ENCODE results near the gene WDR86.
A peak's percentile ranks its signal among the peaks of the same experiment; 100 is the strongest.

Gene WDR86
- total RNA-seq = 4.2 to 17.1 reads per million in 2 donors

DNA sequence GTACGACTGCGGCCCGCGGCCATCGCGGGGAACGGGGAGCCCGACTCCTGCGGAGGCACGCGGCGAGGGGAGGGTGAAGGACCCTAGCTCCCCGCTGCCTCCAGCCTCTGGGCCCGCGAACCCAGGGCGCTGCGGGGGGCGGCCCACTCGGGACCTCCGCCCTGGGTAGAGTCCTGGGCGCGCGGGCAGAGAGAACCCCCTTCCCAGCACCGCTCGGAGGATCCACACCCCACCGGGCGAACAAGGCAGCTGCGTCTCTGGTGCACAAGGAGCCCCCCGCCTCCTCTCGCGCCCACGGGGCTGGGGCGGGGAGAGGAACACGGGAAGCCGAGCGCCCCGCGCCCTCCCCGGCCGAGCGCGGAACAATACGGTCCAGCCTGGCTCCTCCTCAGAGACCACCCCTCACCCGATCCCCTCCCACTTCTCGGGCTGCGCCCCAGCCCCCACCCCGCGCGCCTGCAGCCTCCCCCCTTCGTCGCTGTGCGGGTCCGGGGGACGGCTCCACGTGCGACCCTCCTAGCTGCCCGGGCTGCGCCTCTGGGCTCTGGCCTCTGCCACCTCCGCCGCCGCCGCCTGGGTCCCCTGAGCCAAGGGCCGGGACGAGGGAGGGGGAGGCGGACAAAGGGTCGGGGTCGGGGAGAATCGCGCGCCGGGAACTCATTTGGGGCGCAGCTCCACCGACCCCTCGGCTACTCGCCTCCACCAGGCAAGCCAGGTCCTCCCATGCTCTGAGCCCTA is at the start of gene WDR86:
TSS of gene WDR86 (minus strand) at position 372 of the 738 bp plus-strand sequence. CDS start 449 bp downstream, outside the sequence.
- no peak for DNase-seq

- no peak for DNase-seq
Measured at GRCh38 chr7:151457534-151457933, 47.7 kb upstream of the WDR86 start.

- DNase-seq = no peak
Measured at GRCh38 chr7:151456782-151457181, 46.9 kb upstream of the WDR86 start.

- no peak for DNase-seq
Measured at GRCh38 chr7:151456276-151456675, 46.4 kb upstream of the WDR86 start.

DNA sequence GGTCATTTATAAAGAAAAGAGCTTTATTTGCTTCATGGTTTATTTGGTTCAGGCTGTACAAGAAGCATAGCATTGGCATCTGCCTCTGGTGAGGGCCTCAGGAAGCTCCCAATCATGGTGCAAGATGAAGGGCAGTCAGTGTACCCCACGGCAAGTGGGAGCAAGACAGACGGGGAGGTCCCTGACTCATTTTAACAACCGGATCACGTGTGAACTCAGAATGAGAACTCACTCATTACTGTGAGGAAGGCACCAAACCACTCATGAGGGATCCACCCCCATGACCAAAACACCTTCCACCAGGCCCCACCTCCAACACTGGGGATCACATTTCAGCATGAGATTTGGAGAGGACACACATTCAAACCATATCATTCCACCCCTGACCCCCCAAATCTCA is 45.9 kb upstream of the WDR86 start:
- no peak for DNase-seq

DNA sequence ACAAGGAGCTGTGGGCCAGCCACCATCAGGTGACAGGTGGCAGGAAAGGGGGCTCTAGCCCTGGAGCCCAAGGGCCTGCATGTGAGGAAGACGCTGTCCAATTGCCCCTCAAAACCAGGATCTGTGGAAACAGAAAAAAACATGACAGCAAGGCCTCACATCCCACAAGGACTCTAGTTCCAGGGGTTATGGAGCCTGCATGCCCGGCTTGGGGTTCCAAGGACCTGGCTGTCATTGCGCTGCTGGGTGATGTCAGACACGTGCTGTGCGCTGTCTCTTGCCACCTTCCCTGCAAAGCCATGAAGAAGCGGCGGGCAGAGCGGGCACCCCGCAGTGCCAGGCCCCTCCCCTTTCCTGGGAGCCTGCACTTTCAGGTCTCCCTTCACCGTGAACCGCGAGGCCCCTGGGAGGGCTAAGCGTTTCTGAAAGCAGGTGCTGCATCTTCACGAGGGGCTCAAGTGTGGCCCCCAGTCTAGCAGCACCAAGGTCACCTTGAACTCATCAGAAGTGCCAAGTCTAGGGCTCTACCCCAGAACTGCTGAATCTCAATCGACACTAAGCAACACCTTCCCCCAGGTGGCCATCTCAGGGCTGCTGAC is 45.2 kb upstream of the WDR86 start:
- no peak for DNase-seq

DNA sequence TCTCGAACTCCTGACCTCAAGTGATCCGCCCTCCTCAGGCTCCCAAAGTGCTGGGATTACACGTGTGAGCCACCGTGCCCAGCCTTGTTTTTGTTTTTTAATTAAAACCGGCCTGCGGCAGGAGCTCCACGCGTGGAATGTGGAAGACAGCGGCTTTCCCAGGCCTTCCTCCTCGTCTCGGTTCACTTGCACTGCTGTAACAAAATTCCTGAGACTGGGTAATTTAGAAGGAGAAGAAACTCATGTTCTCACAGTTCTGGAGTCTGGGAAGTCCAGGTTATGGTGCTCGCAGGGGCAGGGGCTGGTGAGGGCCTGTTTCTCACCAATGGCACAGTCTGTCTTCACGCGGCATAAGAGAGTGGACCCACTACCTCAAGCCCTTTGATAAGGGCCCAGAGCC is 44.5 kb upstream of the WDR86 start:
- DNase-seq = no peak

GRCh38 chr7:151453326-151453791 is 43.5 kb upstream of the WDR86 start:
- no peak for DNase-seq

DNA sequence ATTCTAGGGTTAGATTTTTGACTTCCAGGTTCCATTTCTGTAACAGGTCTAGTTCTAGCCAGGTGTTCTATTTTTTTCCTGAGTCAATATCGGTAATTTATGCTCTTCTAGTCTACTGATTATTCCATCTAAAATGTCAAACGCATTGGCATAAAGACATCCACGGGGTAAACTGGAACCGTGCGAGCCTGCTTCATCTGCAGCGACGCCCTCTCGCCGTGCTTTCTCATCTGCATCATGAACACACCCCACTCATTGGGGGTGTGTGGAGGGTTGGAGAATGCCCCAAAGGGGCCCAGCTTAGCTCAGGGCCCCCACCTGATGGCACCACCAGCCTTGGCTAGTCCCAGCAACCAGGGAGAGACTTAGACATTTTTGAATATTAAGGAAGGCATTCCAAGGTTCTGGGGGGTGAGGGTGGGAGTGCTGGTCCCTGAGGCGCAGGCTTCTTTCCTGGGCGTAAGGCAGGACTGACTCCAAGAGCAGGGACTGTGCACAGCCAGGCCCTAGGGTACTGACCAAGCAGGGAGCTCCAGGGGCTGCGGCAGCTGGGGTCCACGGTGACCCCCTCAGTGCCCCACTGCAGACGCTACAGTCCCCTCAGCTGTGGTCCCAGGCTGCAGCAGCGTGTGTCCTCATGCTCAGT is 43.0 kb upstream of the WDR86 start:
- no peak for DNase-seq

DNA sequence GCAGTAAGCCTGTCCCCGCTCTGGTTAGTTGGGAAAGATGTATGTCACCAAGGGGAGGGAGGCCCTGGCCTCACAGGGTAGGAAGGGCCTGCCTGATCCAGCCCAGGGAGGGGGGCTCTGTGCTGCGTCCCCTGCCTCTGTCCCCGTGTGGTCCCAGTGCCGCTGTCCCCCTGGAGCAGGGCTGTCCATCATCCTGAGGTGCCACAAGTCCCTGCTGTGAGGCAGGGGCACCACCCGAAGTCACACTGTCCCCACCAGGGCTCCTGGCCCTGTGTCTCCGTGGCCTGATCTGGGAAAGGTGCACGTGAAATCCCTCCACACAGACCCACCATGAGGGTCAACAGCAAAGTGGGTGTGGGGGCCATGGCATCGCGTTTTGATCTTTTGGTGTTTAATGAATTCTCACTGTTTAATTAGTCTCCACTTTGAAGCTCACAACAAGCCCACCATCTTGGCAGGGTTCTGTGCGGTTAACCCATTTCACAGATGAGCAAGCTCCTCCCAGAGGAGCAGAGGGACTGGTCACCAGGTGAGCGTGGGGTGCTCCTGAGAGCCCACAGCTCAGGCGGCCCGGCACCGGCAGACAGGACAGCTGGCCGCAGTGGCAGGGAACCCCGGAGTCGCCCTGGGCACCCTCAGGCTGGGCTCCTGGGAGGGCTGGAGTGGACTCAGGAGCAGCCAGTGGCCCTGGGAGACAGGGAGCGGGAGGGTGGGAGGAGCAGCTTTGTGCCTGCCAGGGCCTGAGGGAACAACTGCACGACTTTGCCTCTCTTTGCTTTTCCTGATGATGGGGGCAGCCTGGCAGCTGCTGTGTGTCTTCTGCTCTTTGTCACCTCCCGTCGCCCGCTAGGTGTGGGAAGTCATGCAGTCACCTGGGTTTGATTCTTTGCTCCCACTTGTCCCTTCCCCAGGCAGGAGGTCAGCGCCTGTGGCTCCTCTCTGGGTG is 42.1 kb upstream of the WDR86 start:
- DNase-seq = no peak

DNA sequence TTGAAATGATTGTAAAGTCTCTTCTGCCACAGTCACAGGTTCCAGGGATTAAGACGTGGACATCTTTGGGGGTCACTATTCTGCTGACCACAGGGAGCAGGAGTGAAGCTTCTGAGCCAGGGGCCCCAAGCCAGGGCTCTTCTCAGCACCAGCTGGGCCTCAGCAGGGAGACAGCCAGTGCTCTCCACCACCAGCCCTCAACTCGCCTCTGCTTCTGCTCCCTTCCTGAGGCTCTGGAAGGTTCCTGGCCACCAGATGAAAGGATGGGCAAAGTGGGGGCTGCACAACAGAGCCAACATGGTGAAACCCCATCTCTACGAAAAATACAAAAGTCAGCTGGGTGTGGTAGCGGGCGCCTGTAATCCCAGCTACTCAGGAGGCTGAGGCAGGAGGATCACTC is 41.3 kb upstream of the WDR86 start:
- DNase-seq = no peak

DNA sequence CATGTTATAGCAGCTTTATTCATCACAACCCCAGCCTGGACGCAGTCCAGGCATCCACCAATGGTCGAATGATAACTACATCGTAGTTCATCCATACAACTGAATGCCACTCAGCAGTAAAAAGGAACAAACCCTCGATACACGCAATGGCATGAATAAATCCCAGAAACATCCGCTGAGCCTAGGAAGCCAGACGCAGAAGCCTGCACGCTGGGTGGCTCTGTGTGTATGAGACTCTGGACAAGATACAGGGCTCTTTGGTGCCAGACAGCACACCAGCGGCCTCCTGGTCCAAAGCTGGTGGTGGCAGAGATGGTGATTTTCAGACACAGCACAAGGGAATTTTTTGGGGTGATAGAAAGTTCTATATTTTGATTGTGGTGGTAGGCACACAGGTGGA is 40.2 kb upstream of the WDR86 start:
- no peak for DNase-seq

- peak; percentile 42 for DNase-seq
Measured at GRCh38 chr7:151448261-151449252, 38.7 kb upstream of the WDR86 start.

- no peak for DNase-seq
Measured at GRCh38 chr7:151447901-151448260, 38.0 kb upstream of the WDR86 start.

- DNase-seq = no peak
Measured at GRCh38 chr7:151447312-151447711, 37.5 kb upstream of the WDR86 start.

DNA sequence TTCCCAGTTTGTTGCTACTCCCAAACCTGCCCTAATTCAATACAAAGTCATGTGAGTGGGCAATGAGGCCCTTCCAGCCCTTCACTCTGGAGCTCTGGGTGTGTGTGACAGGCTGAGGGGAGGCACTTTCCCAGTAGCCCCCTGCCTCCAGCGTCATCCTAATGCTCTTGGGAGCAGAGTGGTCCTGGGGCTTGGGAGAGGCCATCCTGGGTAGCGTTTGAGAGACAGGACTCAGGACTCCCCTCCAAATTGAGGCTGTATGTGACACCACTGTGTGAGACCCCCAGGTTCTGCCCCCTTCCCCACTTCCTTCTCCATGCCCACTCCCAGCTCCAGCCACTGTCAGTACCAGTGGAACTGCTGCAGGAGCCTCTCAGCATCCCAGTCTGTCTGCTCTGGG is 36.6 kb upstream of the WDR86 start:
- no peak for DNase-seq

DNA sequence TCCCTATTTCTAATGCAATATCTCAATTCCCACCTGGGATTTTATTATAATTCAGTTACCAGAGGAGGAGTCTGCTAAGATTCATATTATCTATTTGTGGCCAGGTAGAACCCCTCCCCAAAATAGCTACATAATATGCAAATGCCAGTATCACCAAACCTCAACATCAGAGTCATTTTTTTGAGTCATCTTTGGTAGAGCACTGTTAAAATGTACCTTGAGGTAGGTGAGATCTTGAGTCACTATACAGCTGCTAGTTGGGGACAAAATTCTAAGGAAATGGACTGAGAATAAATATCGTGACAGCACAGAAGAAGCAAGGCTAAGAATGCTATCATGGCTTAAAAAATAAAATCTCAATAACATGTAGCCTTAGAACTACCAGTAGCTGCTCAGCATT is 34.8 kb upstream of the WDR86 start:
- no peak for DNase-seq

- no peak for DNase-seq
Measured at GRCh38 chr7:151442776-151443496, 33.1 kb upstream of the WDR86 start.

- DNase-seq = no peak
Measured at GRCh38 chr7:151440799-151441445, 31.1 kb upstream of the WDR86 start.
